ENCODE measurements around the gene PAIP1. TPM values are rescaled to one million over a fixed set of nuclear protein-coding genes. Genes with fewer than 3 reads are reported as not detected.

The PAIP1 gene
- total RNA-seq, 1 donor from 2014 or later, result 67.0 TPM

DNA sequence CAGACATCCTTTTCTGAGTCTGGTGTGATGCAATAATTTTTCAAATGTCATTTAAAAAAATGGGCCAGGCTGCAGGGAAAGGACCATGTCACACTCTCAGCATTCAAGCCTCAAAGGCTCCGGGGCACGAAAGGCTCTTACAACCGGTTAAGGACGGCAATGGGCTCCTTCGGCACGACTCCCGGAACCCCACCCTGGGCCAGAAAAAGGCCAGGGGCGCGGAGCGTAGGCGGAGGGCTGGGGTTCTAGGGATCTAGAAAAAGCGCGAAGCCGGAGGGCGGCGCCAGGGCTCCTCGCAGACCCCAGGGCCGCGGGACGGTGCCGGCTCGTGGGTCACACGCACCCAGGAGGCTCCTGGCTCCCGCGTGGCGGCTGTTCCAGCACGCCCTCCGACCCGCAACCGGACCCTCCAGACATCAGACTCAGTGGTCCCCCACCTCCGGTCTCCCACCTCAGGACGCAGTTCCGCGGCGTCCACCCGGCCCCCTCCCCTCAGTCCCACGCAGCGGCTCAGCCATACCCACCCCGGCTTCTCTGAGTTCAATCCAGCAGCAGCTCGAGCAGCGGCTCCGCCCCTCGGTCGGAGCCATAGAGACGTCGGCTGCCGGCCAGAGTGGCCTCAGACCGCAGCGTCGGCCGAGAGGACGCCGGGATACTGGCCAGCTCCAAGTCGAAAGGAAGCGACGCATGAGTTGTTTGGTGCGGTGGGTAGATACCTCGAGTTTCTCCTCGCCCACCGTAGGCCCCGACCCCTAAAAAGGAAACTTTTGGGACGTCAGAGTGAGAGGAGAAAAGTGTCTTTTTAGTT, 73.4 kb downstream of the PAIP1 start, which contains the start of gene TMEM267:
Gene TMEM267 (minus strand): TSS at position 568 of the 808 bp plus-strand sequence. CDS start 29,896 bp downstream, outside the sequence.
- Histone ChIP-seq H3K36me3 (peaks cover 0 to 3% of the 10 kb centered on the region in 2 donors), H3K27me3 (no peaks in the 10 kb centered on the region), H3K9me3 (no peaks in the 10 kb centered on the region), H3K4me1 (peaks cover 23% of the 10 kb centered on the region), H3K4me3 (peak within 1 kb of the TSS; percentile 84 to 94), H3K27ac (peak within 1 kb of the TSS; percentile 98)
- TF ChIP-seq POLR2A (IDR thresholded peaks at IDR 0.05) (peak in 1 of 2 donors; percentile 68), POLR2AphosphoS5 (IDR thresholded peaks at IDR 0.05; ENCODE audit: insufficient read depth in 1 of 2, low read depth in 1 of 2) (peak; percentile 61 to 91)
- TF ChIP-seq, protein P1, sequence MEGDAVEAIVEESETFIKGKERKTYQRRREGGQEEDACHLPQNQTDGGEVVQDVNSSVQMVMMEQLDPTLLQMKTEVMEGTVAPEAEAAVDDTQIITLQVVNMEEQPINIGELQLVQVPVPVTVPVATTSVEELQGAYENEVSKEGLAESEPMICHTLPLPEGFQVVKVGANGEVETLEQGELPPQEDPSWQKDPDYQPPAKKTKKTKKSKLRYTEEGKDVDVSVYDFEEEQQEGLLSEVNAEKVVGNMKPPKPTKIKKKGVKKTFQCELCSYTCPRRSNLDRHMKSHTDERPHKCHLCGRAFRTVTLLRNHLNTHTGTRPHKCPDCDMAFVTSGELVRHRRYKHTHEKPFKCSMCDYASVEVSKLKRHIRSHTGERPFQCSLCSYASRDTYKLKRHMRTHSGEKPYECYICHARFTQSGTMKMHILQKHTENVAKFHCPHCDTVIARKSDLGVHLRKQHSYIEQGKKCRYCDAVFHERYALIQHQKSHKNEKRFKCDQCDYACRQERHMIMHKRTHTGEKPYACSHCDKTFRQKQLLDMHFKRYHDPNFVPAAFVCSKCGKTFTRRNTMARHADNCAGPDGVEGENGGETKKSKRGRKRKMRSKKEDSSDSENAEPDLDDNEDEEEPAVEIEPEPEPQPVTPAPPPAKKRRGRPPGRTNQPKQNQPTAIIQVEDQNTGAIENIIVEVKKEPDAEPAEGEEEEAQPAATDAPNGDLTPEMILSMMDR (IDR thresholded peaks at IDR 0.05), result peak in 1 of 3 experiments; percentile 10
- intact Hi-C loops (cut with DNase I), result no loop called here
- DNase-seq (ENCODE audit: extremely low spot score in 2 of 2), result peak in 1 of 2 donors; percentile 92

DNA sequence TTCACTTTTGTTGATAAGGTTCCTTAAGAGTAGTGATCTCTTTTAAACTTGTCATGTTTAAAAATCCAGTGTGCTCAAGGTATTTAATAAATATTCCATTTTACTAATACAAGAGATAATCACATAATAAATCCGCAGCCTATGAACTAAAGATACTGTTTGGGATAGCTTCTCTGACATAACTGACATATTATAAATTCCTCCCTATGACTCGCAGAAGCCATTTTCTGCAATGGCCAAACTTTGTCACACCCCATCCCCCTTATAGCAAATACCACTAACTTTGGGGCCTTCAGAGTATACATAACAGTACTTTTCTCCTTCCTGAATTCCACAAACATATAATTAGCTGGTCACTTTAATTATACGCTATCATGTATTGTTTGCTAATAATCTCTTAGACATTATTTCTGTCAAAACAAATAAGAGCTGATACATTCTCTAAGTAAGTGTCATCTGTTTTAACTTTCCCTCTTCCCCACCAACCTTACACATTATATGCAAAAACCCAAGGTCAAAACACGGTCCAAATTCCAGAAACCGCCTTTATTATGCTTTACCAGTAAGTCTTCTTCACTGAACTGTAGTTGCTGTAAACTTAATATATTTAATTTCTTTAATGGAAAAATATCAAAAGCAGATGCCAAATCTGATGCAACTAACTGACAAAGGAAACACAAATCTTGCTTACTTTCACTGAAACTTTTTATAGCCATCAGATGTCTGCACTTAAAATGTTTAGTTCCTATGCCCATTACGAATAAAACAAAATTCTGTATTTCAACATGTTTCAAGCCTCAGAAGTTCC, 74.2 kb downstream of the PAIP1 start:
- intact Hi-C loops (cut with DNase I), result no loop called here
- H3K4me1 ChIP-seq, result peaks cover 23% of the 10 kb centered on the region
- H3K27me3 ChIP-seq, result no peaks in the 10 kb centered on the region
- TF ChIP-seq, protein P1 (IDR thresholded peaks at IDR 0.05), result no peak
- TF ChIP-seq POLR2A (IDR thresholded peaks at IDR 0.05) (no peak), POLR2AphosphoS5 (IDR thresholded peaks at IDR 0.05; ENCODE audit: insufficient read depth in 1 of 2, low read depth in 1 of 2) (no peak)
- DNase-seq (ENCODE audit: extremely low spot score in 2 of 2), result no peak
- H3K9me3 ChIP-seq, result no peaks in the 10 kb centered on the region
- H3K4me3 ChIP-seq, result peak overlapping the region; percentile 84 to 94
- peaks cover 0 to 3% of the 10 kb centered on the region in 2 donors for H3K36me3 ChIP-seq
- peak overlapping the region; percentile 98 for H3K27ac ChIP-seq

Other genes starting within 250 kb of the PAIP1 start
- gene HMGCS1, start 243.7 kb downstream of the PAIP1 start, total RNA-seq, result 68.0 TPM
- gene CCL28, start 144.7 kb downstream of the PAIP1 start, total RNA-seq, result 0.74 TPM
- gene TMEM267, start 73.2 kb downstream of the PAIP1 start, total RNA-seq, result 12.8 TPM
- not detected for gene C5orf34, start 41.9 kb downstream of the PAIP1 start, total RNA-seq
- gene NNT, start 46.1 kb upstream of the PAIP1 start, total RNA-seq, result 40.3 TPM